K562 (cell line): Measurements from ENCODE around the gene ACACB. TPM values are rescaled to one million over a fixed set of nuclear protein-coding genes. Genes with fewer than 3 reads are reported as not detected.

ENCODE experiments used
- CBX5 ChIP-seq: IDR thresholded peaks from 2 replicates; pipeline ENCODE4 v1.6.1; 2014; ENCODE audit warnings: low read depth, borderline replicate concordance
- FOXP4 ChIP-seq: sonication (generic); formaldehyde crosslinking; IDR thresholded peaks from 2 replicates; pipeline ENCODE4 v1.8.0; 2022; ENCODE audit warnings: mild to moderate bottlenecking, missing genetic modification reagents, borderline replicate concordance
- HIVEP1 ChIP-seq: fragments of 250-450 bp; sonication (Bioruptor Pico); IDR thresholded peaks from 2 replicates; pipeline ENCODE4 v1.4.0; 2020; ENCODE audit warnings: mild to moderate bottlenecking
- KAT7 ChIP-seq: sonication (generic); formaldehyde crosslinking; IDR thresholded peaks from 2 replicates; pipeline ENCODE4 v1.8.0; 2022; ENCODE audit warnings: missing genetic modification reagents, mild to moderate bottlenecking, borderline replicate concordance
- NFIC ChIP-seq: fragments of 450-650 bp; IDR thresholded peaks from 2 replicates; pipeline ENCODE4 v1.6.1; 2017; ENCODE audit warnings: mild to moderate bottlenecking, inconsistent platforms
- PREB ChIP-seq: sonication (generic); formaldehyde crosslinking; IDR thresholded peaks from 2 replicates; pipeline ENCODE4 v1.8.1; 2023; ENCODE audit warnings: mild to moderate bottlenecking, missing genetic modification reagents
- PRPF4 ChIP-seq: fragments of 200-400 bp; formaldehyde crosslinking; IDR thresholded peaks from one replicate; pipeline ENCODE4 v1.6.1; 2017; ENCODE audit warnings: low read length, low read depth, mild to moderate bottlenecking; ENCODE audit not compliant: insufficient read depth, poor library complexity, severe bottlenecking
- RAD21 ChIP-seq, 2 experiments: fragments of 250-450 bp in 1 of 2; fragments of 450-650 bp in 1 of 2; sonication (Bioruptor Pico) in 1 of 2; formaldehyde crosslinking in 1 of 2; IDR thresholded peaks in 1 of 2; conservative IDR thresholded peaks in 1 of 2; 2 replicates each; pipeline versions ENCODE4 v1.4.0 to v1.8.0; 2020 to 2022; ENCODE audit warnings: mild to moderate bottlenecking in 2 of 2, moderate library complexity in 1 of 2
- RBM25 ChIP-seq: fragments of 200-400 bp; formaldehyde crosslinking; IDR thresholded peaks from 2 replicates; pipeline ENCODE4 v1.6.1; 2018; ENCODE audit warnings: low read length, low read depth, moderate library complexity; ENCODE audit not compliant: severe bottlenecking
- RBM39 ChIP-seq: fragments of 200-400 bp; formaldehyde crosslinking; optimal IDR thresholded peaks from 2 replicates; pipeline ENCODE3; 2018; ENCODE audit warnings: low read depth, low read length
- ZBTB1 ChIP-seq: sonication (generic); formaldehyde crosslinking; IDR thresholded peaks from 2 replicates; pipeline ENCODE4 v1.8.1; 2023; ENCODE audit warnings: missing genetic modification reagents, low read depth, mild to moderate bottlenecking, borderline replicate concordance
- ZFX ChIP-seq: sonication (generic); formaldehyde crosslinking; IDR thresholded peaks from 2 replicates; pipeline ENCODE4 v1.8.0; 2022; ENCODE audit warnings: mild to moderate bottlenecking, missing genetic modification reagents, moderate library complexity
- ZNF780A ChIP-seq: fragments of 250-450 bp; sonication (Bioruptor Pico); IDR thresholded peaks from 2 replicates; pipeline ENCODE4 v1.5.0; 2021; ENCODE audit warnings: mild to moderate bottlenecking
- polyA plus RNA-seq, 8 experiments: library from polyadenylated mRNA; depleted of rRNA in 4 of 8; stranded (reverse) in 5 of 8; unstranded in 3 of 8; fragments of >200 nt; fragmentation: Nextera tagmentation in 2 of 8; fragmentation: Illumina TruSeq in 1 of 8; extraction: Ambion mirVana in 2 of 8; extraction: Trizol in 1 of 8; gene quantifications; 2 replicates each; pipeline versions ENCODE4 v1.2.1 to v1.2.3, GENCODE V29; 2011 to 2014; ENCODE audit warnings: inconsistent platforms in 1 of 8, missing spikeins in 1 of 8
- total RNA-seq, 7 experiments: library from RNA; depleted of rRNA in 6 of 7; stranded (reverse); fragments of >200 nt in 6 of 7; fragmentation: Illumina TruSeq in 2 of 7; extraction: Trizol in 2 of 7; gene quantifications; 2 replicates each; pipeline versions ENCODE4 v1.2.1 to v1.2.3, GENCODE V29; 2011 to 2021; ENCODE audit warnings: low replicate concordance in 1 of 7

ACACB gene
- total and polyA plus RNA-seq, 9 of the 15 experiments (the other 6 are each of a cell fraction or from before 2014, with no cell fraction given): 0.10 to 2.5 (median 0.83) TPM

DNA sequence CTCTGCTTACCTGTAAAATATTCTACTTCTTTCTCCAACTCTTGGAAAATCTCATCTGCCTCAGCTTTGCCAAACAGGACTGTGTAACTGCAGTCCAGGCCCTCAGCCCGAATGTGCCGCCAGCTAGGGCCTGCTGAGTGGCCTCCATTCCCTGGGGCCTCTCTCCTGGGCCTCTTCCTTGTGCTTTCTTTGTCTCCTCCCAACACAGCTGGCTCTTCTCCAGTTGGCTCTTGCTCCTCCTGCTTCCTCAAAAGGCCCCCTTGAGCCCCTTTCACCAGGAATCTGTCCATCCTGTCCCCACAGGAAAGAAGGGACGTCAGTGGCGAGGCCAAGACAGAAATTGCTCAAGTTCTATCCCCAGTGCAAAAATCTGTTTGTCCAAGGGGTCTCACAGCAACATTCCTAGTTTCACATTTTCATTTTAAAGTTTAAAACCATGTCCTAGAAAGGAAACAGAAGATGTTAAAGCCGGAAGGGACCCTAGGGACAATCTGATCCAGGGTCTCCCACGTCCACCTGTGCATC lies 23.8 kb upstream of the ACACB start (continued):
- TF ChIP-seq PREB (CRISPR knock-in tag): 0 out of 2 replicates have a peak, but pooled peaks have one; percentile 48
- no peak for TF ChIP-seq PRPF4
- peak; percentile 94 for TF ChIP-seq KAT7
- peak; percentile 11 for TF ChIP-seq RBM25
- no peak for TF ChIP-seq ZNF780A (CRISPR knock-in tag)
- peak; percentile 15; the same call in 1 of the 2 replicates for TF ChIP-seq ZBTB1 (CRISPR knock-in tag)
- no peak for TF ChIP-seq HIVEP1 (CRISPR knock-in tag)
- no peak for TF ChIP-seq CBX5
- TF ChIP-seq ZFX (CRISPR knock-in tag): peak; percentile 20; the same call in 1 of the 2 replicates
- no peak for TF ChIP-seq FOXP4
- no peak for TF ChIP-seq RAD21 (CRISPR knock-in tag; conservative IDR thresholded peaks at IDR 0.05 in 1 of 2, IDR thresholded peaks at IDR 0.05 in 1 of 2)
- peak; percentile 4 for TF ChIP-seq RBM39
- TF ChIP-seq NFIC: 0 out of 2 replicates have a peak, but pooled peaks have one; percentile 26
